GDM1 (cell line): ENCODE data around the gene KCNN3.
"Not testable (repeated sequence)": the region's sequence is repeated elsewhere in the genome, so short reads cannot be mapped to it uniquely, and the experiment has no call there.

Source experiments
- DNase-seq: peaks from one replicate; lab custom pipeline; 2025; lab: John Stamatoyannopoulos, UW

The KCNN3 gene

GRCh38 chr1:154870115-154870571 is at the start of gene KCNN3:
Gene KCNN3, minus strand, starts transcription at chr1:154870281. Its CDS starts 317 bp downstream, at chr1:154869964.
- DNase-seq: no peak

- DNase-seq: no peak
Observed at GRCh38 chr1:154913273-154913672, 43.2 kb upstream of the KCNN3 start.

GRCh38 chr1:154912755-154913154 is 42.7 kb upstream of the KCNN3 start:
- DNase-seq: no peak

GRCh38 chr1:154911691-154912550 is 41.8 kb upstream of the KCNN3 start:
- no peak for DNase-seq

GRCh38 chr1:154910851-154911250 is 40.8 kb upstream of the KCNN3 start:
- no peak for DNase-seq

GRCh38 chr1:154908937-154909336 is 38.9 kb upstream of the KCNN3 start:
- no peak for DNase-seq

- DNase-seq: not testable (repeated sequence)
Observed at GRCh38 chr1:154908129-154908528, 38.0 kb upstream of the KCNN3 start.

GRCh38 chr1:154906621-154907081 is 36.6 kb upstream of the KCNN3 start:
- peak; percentile 10 for DNase-seq

GRCh38 chr1:154902938-154903566 is 33.0 kb upstream of the KCNN3 start:
- no peak for DNase-seq

GRCh38 chr1:154901591-154901990 is 31.5 kb upstream of the KCNN3 start:
- DNase-seq: no peak

- DNase-seq: no peak
Observed at GRCh38 chr1:154899041-154899440, 29.0 kb upstream of the KCNN3 start.

GRCh38 chr1:154896771-154897286 is 26.7 kb upstream of the KCNN3 start:
- no peak for DNase-seq

- no peak for DNase-seq
Observed at GRCh38 chr1:154895798-154896197, 25.7 kb upstream of the KCNN3 start.

- DNase-seq: no peak
Observed at GRCh38 chr1:154891452-154891851, 21.4 kb upstream of the KCNN3 start.

- DNase-seq: no peak
Observed at GRCh38 chr1:154888757-154889156, 18.7 kb upstream of the KCNN3 start.

GRCh38 chr1:154886281-154887015 is 16.4 kb upstream of the KCNN3 start:
- DNase-seq: no peak

GRCh38 chr1:154884869-154885701 is 15.0 kb upstream of the KCNN3 start:
- no peak for DNase-seq

- DNase-seq: no peak
Observed at GRCh38 chr1:154883919-154884868, 14.1 kb upstream of the KCNN3 start.

GRCh38 chr1:154881820-154882535 is 11.9 kb upstream of the KCNN3 start:
- DNase-seq: no peak
